ENCODE data around the gene STK16. TPM values are rescaled to one million over a fixed set of nuclear protein-coding genes. Genes with fewer than 3 reads are reported as not detected.
A peak's percentile ranks its signal among the peaks of the same experiment; 100 is the strongest.

Gene STK16
- total RNA-seq, 4 donors from 2014 or later = 4.1 to 55.6 (median 18.0) TPM

DNA sequence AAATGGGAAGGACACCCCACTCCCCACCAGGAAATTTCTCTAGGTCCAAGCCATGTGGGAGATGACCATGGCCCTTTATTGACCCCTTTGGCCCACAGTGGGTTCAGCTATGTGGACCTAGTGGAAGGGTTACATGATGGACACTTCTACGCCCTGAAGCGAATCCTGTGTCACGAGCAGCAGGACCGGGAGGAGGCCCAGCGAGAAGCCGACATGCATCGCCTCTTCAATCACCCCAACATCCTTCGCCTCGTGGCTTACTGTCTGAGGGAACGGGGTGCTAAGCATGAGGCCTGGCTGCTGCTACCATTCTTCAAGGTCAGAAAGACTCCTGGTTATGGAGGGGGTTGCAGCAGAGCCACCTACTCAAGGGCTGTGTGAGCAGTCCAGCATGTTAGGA, 1.3 kb downstream of the STK16 start:
- no peaks in the 10 kb centered on the region for H3K27me3 ChIP-seq
- DNase-seq = no peak
- no peak for TF ChIP-seq POLR2A (IDR thresholded peaks at IDR 0.05)
- TF ChIP-seq, protein P1, sequence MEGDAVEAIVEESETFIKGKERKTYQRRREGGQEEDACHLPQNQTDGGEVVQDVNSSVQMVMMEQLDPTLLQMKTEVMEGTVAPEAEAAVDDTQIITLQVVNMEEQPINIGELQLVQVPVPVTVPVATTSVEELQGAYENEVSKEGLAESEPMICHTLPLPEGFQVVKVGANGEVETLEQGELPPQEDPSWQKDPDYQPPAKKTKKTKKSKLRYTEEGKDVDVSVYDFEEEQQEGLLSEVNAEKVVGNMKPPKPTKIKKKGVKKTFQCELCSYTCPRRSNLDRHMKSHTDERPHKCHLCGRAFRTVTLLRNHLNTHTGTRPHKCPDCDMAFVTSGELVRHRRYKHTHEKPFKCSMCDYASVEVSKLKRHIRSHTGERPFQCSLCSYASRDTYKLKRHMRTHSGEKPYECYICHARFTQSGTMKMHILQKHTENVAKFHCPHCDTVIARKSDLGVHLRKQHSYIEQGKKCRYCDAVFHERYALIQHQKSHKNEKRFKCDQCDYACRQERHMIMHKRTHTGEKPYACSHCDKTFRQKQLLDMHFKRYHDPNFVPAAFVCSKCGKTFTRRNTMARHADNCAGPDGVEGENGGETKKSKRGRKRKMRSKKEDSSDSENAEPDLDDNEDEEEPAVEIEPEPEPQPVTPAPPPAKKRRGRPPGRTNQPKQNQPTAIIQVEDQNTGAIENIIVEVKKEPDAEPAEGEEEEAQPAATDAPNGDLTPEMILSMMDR (IDR thresholded peaks at IDR 0.05) = no peak
- intact Hi-C loops (cut with DNase I; ENCODE audit: low total_unique reads) = no loop called here
- no peaks in the 10 kb centered on the region for H3K36me3 ChIP-seq
- no peak overlapping the region for H3K4me3 ChIP-seq
- no peaks in the 10 kb centered on the region for H3K9me3 ChIP-seq
- no peak overlapping the region for H3K27ac ChIP-seq
- peaks cover 0 to 19% of the 10 kb centered on the region in 2 donors for H3K4me1 ChIP-seq

DNA sequence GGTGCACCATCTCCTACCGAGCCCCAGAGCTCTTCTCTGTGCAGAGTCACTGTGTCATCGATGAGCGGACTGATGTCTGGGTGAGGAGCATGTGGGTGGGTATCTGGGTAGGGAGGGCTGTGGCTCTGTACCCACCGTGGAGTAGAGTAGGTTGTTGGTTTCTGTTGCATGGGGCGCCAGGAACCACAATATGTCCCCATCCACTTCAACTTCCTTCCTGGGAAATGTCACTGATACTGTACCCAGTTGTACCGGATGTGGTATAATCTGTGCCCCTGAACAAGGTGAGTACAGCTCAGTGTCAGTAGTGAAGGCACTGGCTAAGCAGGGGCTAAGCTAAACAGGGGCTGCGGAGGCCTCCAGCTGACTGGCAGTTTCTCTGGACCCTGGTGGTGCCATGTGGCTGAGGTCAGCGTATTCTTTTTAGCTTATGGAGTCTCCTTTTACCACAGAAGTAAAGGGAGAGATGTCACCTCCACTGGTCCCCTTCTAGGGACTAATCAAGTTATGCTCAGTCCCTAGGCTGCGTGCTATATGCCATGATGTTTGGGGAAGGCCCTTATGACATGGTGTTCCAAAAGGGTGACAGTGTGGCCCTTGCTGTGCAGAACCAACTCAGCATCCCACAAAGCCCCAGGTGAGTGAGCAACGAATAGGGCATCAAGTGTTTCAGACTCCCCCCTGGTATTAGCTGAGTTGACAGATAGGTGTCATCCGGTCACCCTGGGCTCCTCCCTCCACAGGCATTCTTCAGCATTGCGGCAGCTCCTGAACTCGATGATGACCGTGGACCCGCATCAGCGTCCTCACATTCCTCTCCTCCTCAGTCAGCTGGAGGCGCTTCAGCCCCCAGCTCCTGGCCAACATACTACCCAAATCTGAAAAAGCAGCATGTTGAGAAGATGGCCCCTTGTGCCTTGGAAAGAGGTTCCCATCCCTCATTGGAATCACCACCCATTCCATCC, 2.7 kb downstream of the STK16 start:
- H3K36me3 ChIP-seq = no peaks in the 10 kb centered on the region
- no peaks in the 10 kb centered on the region for H3K27me3 ChIP-seq
- no peak overlapping the region for H3K4me3 ChIP-seq
- peaks cover 0 to 19% of the 10 kb centered on the region in 2 donors for H3K4me1 ChIP-seq
- no peaks in the 10 kb centered on the region for H3K9me3 ChIP-seq
- peak overlapping the region in 1 of 2 donors; percentile 72 for H3K27ac ChIP-seq
- TF ChIP-seq, protein P1 (IDR thresholded peaks at IDR 0.05) = no peak
- no peak for TF ChIP-seq POLR2A (IDR thresholded peaks at IDR 0.05)
- no peak for DNase-seq
- intact Hi-C loops (cut with DNase I; ENCODE audit: low total_unique reads) = no loop called here

GRCh38 chr2:219248845-219249202, 3.5 kb downstream of the STK16 start:
- H3K36me3 ChIP-seq = no peaks in the 10 kb centered on the region
- no peaks in the 10 kb centered on the region for H3K9me3 ChIP-seq
- H3K27me3 ChIP-seq = no peaks in the 10 kb centered on the region
- DNase-seq = no peak
- intact Hi-C loops (cut with DNase I; ENCODE audit: low total_unique reads) = no loop called here
- H3K4me3 ChIP-seq = no peak overlapping the region
- H3K4me1 ChIP-seq = peaks cover 0 to 19% of the 10 kb centered on the region in 2 donors
- TF ChIP-seq POLR2A (IDR thresholded peaks at IDR 0.05) = no peak
- TF ChIP-seq, protein P1 (IDR thresholded peaks at IDR 0.05) = no peak
- peak overlapping the region; percentile 54 to 72 for H3K27ac ChIP-seq

- no peaks in the 10 kb centered on the region for H3K9me3 ChIP-seq
- H3K27ac ChIP-seq = peak overlapping the region; percentile 54 to 72
- peak; percentile 48 to 67 for DNase-seq
- H3K4me1 ChIP-seq = peaks cover 0 to 19% of the 10 kb centered on the region in 2 donors
- H3K4me3 ChIP-seq = no peak overlapping the region
- intact Hi-C loops (cut with DNase I; ENCODE audit: low total_unique reads) = no loop called here
- no peaks in the 10 kb centered on the region for H3K36me3 ChIP-seq
- H3K27me3 ChIP-seq = no peaks in the 10 kb centered on the region
- peak in 1 of 2 donors; percentile 13 for TF ChIP-seq POLR2A (IDR thresholded peaks at IDR 0.05)
- TF ChIP-seq, protein P1 (IDR thresholded peaks at IDR 0.05) = no peak
Measured at GRCh38 chr2:219249203-219249980, 4.1 kb downstream of the STK16 start.
